ENCODE measurements around the gene TSPAN9. TPM values are rescaled to one million over a fixed set of nuclear protein-coding genes. Genes with fewer than 3 reads are reported as not detected.

The TSPAN9 gene
- total and polyA plus RNA-seq, 9 of the 15 experiments (the other 6 are each of a cell fraction or from before 2014, with no cell fraction given) = 0.23 to 2.1 (median 0.60) TPM; not detected in 2

GRCh38 chr12:3205742-3206519 is 128.8 kb downstream of the TSPAN9 start:
- ChIA-PET CTCF (ENCODE audit: low intra/inter-chr PET ratio) (no interaction called here), POLR2A (interaction anchor here (0.7 kb wide), 2 partner anchors 9 to 350 kb away, joined by 3 to 4 read pairs; no protein-coding TSS in a partner anchor)
- H3K9me1 ChIP-seq (ENCODE audit: control insufficient read depth, insufficient read depth, low read length) = no peaks in the 10 kb centered on the region
- H3K9ac ChIP-seq (ENCODE audit: insufficient read depth in 1 of 2, low read depth in 2 of 2, low read length in 2 of 2) = no peak overlapping the region
- no peaks in the 10 kb centered on the region for H3K36me3 ChIP-seq (ENCODE audit: control insufficient read depth, insufficient read depth, low read length)
- H3K4me2 ChIP-seq (ENCODE audit: insufficient read depth, low read length) = no peak overlapping the region
- BruUV-seq (replicated peaks) = no TSS peak
- 0% methylated on average over 10 of the region's 13 CpGs for WGBS (ENCODE audit: insufficient coverage, low coverage, missing lambda C conversion rate)
- H4K20me1 ChIP-seq (replicated peaks; ENCODE audit: control insufficient read depth, insufficient read depth, low read length) = peaks cover 9% of the 10 kb centered on the region
- H3K9me3 ChIP-seq (replicated peaks; ENCODE audit: control insufficient read depth, insufficient read depth, low read depth, low read length) = no peaks in the 10 kb centered on the region
- peaks cover 0 to 12% of the 10 kb centered on the region in 2 experiments; a peak in 1 of 5 replicates for H3K27me3 ChIP-seq (ENCODE audit: control insufficient read depth in 2 of 2, insufficient read depth in 2 of 2, low read length in 2 of 2)
- in situ Hi-C loops (cut with MboI) (no loop called here), intact Hi-C loops (cut with micrococcal nuclease) (loop anchor here (10.0 kb wide), 1 partner anchor 69 kb away; no protein-coding TSS in a partner anchor)
- DNase-seq (ENCODE audit: extremely low read depth in 1 of 4, low spot score in 3 of 4) (no peak), ATAC-seq (no peak), FAIRE-seq (no peak)
- H3K27ac ChIP-seq (ENCODE audit: extremely low read depth, low read depth, low read length) = no peak overlapping the region
- H3K4me1 ChIP-seq (replicated peaks in 1 of 2; ENCODE audit: control insufficient read depth in 2 of 2, insufficient read depth in 2 of 2, low read length in 2 of 2) = no peaks in the 10 kb centered on the region
- no peaks in the 10 kb centered on the region for H3K79me2 ChIP-seq (ENCODE audit: control insufficient read depth, insufficient read depth, low read length)
- no peak overlapping the region for H2AFZ ChIP-seq (ENCODE audit: low read depth, low read length)
- H3K4me3 ChIP-seq = no peak overlapping the region
- TF ChIP-seq L3MBTL2 (IDR thresholded peaks at IDR 0.05) = no peak
- TF ChIP-seq ZBTB2 (IDR thresholded peaks at IDR 0.05) = no peak
- TF ChIP-seq THRB (CRISPR knock-in tag; conservative IDR thresholded peaks at IDR 0.05) = no peak
- TF ChIP-seq TSHZ1 (CRISPR knock-in tag; IDR thresholded peaks at IDR 0.05) = no peak
- TF ChIP-seq ZSCAN32 (CRISPR knock-in tag; IDR thresholded peaks at IDR 0.05) = no peak
- TF ChIP-seq RBM39 (optimal IDR thresholded peaks at IDR 0.05; ENCODE audit: low read depth, low read length) = no peak
- TF ChIP-seq MCM2 (IDR thresholded peaks at IDR 0.05; ENCODE audit: low read depth) = no peak
- TF ChIP-seq ARNT (IDR thresholded peaks at IDR 0.05) = no peak
- TF ChIP-seq HDAC2 (IDR thresholded peaks at IDR 0.05) = no peak
- TF ChIP-seq CBX2 (IDR thresholded peaks at IDR 0.05; ENCODE audit: insufficient read depth, low read length, poor library complexity, severe bottlenecking) = no peak
- no peak for TF ChIP-seq ATF6 (CRISPR knock-in tag; IDR thresholded peaks at IDR 0.05)
- no peak for TF ChIP-seq TEAD4 (IDR thresholded peaks at IDR 0.05; ENCODE audit: low read length)
- no peak for TF ChIP-seq TEAD4 (CRISPR knock-in tag; IDR thresholded peaks at IDR 0.05; ENCODE audit: borderline replicate concordance)
- no peak for TF ChIP-seq RAD51 (IDR thresholded peaks at IDR 0.05; ENCODE audit: borderline replicate concordance, low read depth)

Measured in K562 (cell line).